GM19455 (cell line): Measurements from ENCODE around the gene NBAS.
"Not testable (repeated sequence)": the region's sequence is repeated elsewhere in the genome, so short reads cannot be mapped to it uniquely, and the experiment has no call there.

Experiments
- ATAC-seq: cut with Tn5 transposase; IDR thresholded peaks from one replicate; pipeline ENCODE4 v1.9.1; 2021; ENCODE audit not compliant: unreplicated experiment

Gene NBAS

DNA sequence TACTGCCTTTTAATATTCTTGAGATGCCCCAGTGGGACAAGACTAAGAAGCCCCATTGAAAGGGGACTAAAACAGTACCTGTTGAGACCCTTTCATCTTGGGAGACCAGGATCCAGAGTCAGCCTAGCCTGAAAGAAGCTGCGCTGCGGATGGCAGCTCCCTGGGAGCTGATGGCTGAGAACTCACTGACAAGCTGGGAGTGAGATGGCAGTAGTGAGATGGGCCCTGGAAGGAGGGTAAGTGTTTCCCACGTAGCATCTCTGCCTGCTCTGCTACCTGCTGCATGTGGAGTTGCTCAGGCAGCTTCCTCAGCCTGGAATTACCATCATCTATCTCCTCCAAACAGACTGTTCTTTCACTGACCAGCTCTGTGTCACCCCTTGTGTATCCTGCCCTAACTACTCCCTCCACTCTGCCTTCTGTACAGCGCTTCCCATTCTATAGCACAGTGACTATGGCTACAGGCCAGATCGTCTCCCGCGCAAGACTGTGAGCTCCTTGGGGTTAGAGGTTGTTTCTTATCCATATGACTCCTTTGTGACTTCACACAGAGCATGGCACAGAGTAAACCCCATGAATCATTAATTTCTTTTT, 330.4 kb downstream of the NBAS start:
- no peak for ATAC-seq

DNA sequence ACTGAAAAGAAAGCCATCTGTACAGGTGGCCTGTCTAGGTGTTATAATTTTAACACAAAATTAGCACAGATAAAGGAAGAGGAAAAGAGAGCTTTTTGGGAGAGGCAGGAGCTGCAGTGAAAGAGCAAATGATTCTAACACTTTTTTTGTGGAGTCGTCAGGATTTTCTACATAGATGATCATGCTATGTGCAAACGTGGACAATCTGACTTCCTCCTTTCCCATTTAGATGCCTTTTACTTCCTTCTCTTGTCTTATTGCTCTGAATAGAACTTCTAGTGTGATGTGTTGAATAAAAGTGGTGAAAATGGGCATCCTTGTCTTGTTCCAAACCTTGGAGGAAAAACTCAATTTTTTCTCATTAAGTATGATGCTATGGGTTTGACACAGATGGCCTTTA, 334.5 kb downstream of the NBAS start:
- no peak for ATAC-seq

- ATAC-seq: no peak
Measured at GRCh38 chr2:15225131-15225530, 336.0 kb downstream of the NBAS start.

GRCh38 chr2:15224641-15225040, 336.5 kb downstream of the NBAS start:
- ATAC-seq: no peak

GRCh38 chr2:15223887-15224286, 337.2 kb downstream of the NBAS start:
- ATAC-seq: no peak

GRCh38 chr2:15222856-15223255, 338.3 kb downstream of the NBAS start:
- no peak for ATAC-seq

DNA sequence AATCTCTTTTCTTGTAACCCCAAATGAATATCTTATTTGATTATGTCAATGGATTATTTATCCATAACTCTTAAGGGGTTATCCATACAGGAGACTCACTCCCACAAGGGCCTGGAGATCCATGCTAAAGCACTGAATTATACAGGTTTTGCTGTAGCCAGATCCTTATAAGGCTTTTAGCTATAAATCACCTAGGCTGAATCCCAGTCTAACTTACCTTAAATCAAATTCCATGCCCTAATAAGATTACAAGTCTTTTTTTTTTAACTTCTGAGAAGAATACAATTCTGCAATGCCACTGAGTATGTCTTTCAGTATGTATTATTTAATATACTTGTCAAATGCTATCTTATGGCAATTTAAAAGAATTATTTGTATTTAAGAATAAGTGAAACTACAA, 340.5 kb downstream of the NBAS start:
- no peak for ATAC-seq

- ATAC-seq: no peak
Measured at GRCh38 chr2:15218423-15219086, 342.6 kb downstream of the NBAS start.

- no peak for ATAC-seq
Measured at GRCh38 chr2:15212249-15212648, 348.9 kb downstream of the NBAS start.

GRCh38 chr2:15210542-15210941, 350.6 kb downstream of the NBAS start:
- ATAC-seq: not testable (repeated sequence)

DNA sequence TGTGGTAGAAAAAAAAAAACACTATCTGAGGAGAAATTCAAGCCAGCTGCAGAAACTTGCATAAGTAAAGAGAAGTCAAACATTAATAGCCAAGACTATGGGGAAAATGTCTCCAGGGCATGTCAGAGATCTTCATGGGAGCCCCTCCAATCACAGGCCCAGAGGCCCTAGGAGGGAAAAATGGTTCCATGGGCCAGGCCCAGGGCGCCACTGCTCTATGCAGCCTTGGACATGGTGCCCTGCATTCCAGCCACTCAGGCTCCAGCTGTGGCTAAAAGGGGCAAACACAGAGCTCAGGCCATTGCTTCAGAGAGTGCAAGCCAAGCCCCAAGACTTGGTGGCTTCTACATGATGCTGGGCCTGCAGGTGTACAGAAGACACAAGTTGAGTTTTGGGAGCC, 354.7 kb downstream of the NBAS start:
- no peak for ATAC-seq

DNA sequence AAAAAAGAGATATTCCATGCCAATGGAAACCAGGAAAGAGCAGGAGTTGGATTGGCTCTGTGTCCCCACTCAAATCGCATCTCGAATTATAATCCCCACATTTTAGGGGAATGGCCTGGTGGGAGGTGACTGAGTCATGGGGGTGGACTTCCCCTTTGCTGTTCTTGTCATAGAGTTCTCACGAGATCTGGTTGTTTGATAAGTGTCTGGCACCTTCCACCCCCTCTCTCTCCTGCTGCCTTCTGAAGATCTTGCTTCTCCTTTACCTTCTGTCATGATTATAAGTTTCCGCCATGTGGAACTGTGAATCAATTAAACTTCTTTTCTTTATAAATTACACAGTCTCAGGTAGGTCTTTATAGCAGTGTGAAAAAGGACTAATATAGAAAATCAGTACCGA, 355.6 kb downstream of the NBAS start:
- ATAC-seq: no peak

DNA sequence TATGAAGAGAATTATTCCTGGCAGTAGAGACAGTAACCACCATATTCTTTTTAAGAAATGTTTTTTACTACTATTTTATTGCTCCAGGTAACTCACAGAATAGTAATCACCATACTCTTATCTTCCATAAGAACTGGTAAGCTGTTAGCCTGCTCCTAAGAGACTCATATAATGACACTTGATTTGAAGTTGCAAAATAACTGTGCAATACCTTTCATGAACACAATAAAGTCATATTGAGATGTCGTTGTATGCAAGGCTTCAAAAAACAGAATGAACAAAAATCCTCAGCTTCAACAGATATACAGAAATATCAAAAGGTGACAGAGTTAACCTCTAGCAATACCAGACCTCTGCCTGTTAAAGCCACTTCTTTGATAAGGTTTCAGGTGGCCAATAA, 360.1 kb downstream of the NBAS start:
- ATAC-seq: no peak

- ATAC-seq: no peak
Measured at GRCh38 chr2:15200581-15200980, 360.6 kb downstream of the NBAS start.

GRCh38 chr2:15198051-15198450, 363.1 kb downstream of the NBAS start:
- ATAC-seq: no peak

DNA sequence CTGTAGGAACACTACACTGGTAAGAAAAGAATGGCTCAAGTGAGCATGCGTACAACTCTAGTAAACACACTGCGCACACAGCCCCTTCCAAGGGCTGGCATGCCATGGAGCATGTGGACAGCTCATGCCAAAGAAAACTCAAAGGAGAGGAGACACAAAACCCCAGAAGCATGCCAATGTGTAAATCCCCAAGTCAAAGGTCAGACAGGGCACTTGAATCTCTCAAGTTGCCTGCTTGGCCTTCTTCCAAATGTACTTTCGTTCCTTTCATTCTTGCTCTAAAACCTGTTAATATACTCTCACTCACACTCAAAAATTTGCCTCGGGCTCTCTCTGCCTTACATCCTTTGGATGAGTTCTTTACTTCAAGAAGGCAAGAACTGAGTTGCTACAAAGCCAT, 365.3 kb downstream of the NBAS start:
- ATAC-seq: no peak

- no peak for ATAC-seq
Measured at GRCh38 chr2:15191789-15192188, 369.3 kb downstream of the NBAS start.

GRCh38 chr2:15189216-15189615, 371.9 kb downstream of the NBAS start:
- no peak for ATAC-seq

GRCh38 chr2:15187702-15188101, 373.4 kb downstream of the NBAS start:
- no peak for ATAC-seq

- no peak for ATAC-seq
Measured at GRCh38 chr2:15186118-15186517, 375.0 kb downstream of the NBAS start.

DNA sequence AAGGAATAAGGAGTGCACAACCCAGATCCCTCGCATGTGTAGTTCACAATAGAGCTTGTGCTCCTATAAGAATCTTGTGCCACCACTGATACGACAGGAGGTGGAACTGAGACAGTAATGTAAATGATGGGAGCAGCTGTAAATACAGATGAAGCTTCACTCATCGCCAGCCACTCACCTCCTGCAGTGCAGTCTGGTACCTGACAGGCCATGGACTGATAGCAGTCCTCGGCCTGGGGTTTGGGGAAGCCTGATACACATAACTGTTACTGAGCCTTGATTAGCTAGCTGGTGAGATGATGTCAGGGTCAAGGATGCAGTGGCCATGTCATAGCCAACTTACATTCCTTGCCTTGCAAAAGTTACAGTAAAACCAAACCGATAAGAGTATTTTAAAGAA, 376.6 kb downstream of the NBAS start:
- ATAC-seq: no peak

DNA sequence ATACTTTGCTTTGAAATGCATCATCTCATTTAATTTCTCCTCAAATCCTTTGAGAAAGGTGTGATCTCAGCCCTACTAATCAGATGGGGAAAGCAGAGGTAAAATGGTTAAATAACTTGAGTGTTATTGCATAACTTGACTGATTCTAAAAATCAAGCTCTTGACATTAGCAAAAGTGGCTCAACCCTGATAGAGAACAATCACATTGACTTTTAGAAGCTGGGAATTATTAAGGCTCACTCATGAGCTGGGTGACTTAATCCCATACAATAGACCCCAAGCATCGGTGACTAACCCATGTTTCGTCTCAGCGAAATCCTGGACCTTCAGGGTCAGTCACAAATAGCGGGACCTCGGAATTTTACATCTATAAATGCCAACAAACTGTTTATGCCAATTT, 378.9 kb downstream of the NBAS start:
- ATAC-seq: no peak

DNA sequence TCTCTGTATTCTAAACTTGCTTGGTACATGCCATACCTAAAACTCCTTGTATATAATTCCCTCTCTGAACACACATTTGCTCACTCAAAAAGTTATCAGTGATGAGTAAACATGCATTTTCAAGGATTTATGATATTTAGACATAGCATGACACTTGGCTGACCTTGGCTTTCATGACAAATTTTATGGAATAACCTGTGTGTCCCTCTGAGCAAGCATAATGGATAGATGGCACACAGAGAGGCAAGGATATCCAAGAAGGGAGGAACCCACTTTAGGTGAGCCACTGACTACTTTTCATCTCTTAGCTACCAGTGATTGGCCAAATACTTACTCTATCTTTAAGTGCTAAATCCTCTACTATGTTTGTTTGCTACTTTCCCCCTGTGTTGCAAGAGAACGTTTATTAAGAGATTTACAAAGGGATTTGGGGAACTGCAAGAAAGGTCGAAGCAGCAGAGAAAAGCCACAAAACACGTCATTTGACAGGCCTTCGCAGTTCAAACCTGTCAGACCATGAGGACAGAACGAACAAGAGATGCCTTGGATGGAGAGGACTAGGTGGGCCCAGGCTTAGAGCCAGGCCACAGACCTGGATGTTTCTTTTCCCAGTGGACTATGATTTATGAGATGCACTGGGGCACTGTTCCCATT, 379.9 kb downstream of the NBAS start:
- no peak for ATAC-seq
